Fibroblast of skin of left biceps (primary cell): Measurements from ENCODE around the gene MVK.

Experiments used
- DNase-seq, 2 experiments: peaks; one replicate each; pipeline ENCODE4 v3.0.0-alpha.2; 2013; ENCODE audit warnings: low read depth in 2 of 2

The MVK gene

DNA sequence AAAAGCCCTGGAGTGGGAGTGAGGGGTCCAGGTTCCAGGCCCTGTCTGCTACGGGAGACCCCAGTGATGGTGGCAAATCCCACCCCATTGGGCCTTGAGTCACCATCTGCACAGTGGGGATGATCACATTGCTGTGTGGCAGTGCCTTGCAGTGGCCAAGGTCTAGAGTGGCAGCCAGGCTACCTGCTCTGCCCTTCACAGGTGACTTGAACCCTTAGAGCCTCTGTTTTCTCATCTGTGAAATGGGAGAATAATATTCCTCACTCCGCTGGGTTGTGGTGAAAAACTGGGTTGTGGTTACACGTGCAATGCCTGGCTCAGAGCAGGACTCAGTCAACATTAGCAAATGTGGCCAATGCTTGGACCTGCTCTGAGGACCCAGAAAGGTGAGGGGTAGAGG is 58.2 kb downstream of the MVK start:
- DNase-seq, result no peak

DNA sequence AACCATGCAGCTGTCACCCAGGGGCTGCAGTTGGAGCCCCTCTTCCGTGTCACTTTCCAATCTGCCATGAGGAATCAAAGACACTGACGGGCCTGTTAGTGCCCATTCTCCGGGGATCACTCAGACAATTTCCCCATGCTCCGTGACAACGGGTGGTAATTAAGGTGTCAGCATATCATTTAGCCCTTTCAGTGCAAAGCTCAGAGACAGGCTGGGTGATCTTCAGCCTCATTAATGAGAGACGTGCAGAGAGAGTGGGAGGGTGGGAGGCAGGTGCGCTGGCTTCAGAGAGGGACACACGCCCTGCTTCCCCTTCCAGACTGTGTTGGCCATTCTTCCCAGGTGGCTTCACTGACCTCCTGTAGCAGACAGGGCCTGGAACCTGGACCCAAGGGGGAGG is 58.7 kb downstream of the MVK start:
- DNase-seq, result no peak

DNA sequence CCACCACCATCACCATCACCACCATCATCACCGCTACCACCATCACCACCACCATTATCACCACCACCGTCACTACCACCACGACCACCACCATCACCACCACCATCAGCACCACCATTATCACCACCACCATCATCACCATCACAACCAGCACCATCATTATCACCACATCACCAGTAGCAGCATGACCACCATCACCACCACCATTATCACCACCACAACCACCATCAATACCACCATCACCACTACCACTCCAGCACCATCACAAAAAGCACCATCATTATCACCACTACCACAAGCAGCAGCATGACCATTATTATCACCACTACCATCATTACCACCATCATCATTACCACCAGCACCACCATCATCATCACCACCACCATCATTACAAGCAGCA is 62.1 kb downstream of the MVK start:
- DNase-seq, result no peak

DNA sequence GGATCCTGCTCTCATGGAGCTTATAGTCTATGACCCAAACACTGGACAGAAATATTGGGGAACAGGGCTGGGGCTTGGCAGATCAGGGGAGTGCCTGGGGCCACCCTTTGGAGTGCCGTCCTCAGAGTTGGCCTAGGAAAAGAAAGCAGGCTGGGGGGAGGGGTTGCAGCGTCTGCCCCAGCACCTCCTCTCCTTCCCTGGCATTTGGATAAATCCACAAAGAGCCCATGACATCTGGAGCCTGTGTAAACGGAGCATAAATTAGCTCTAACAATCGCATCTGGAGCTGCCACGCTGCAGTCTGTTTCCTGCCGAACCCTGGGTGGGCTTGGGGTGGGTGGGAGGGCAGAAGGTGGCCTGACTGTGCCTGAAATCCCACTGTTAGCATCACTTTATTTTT is 63.8 kb downstream of the MVK start:
- DNase-seq, result no peak

DNA sequence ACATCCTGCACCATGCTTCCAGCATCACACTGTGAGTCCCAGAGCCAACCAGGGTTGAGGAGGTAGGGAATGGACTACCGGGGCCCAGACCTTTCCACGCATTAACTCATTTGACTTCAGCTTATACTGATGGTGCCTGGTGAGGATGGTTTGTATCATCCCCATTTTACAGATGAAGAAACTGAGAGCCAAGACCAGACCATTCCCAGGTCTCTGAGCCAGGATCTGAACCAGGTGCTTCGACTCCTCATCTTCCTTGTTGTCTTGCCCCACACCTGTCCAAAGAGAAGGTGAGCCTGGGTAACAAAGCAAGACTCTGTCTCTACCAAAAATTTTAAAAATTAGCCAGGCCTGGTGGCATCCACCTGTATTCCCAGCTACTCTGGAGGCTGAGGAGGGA is 64.4 kb downstream of the MVK start:
- DNase-seq, result no peak

DNA sequence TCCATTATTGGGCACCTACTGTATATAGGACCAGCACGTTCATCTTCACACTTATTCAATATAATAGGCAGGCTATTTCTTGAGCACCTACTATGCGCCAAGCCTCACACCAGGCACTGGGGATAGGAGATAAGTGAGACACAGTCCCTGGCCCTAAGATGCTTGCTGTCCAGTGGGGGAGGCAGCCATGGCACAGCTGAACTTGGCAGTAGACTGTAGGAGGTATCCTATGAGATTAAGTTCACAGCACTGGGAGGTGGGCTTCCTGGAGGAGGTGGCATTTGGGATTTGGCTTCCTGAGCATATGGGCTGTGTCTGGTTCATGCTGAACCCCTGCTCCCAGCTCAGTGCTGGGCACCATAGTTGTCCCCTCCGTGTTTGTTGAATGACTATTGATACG is 65.1 kb downstream of the MVK start:
- no peak for DNase-seq

DNA sequence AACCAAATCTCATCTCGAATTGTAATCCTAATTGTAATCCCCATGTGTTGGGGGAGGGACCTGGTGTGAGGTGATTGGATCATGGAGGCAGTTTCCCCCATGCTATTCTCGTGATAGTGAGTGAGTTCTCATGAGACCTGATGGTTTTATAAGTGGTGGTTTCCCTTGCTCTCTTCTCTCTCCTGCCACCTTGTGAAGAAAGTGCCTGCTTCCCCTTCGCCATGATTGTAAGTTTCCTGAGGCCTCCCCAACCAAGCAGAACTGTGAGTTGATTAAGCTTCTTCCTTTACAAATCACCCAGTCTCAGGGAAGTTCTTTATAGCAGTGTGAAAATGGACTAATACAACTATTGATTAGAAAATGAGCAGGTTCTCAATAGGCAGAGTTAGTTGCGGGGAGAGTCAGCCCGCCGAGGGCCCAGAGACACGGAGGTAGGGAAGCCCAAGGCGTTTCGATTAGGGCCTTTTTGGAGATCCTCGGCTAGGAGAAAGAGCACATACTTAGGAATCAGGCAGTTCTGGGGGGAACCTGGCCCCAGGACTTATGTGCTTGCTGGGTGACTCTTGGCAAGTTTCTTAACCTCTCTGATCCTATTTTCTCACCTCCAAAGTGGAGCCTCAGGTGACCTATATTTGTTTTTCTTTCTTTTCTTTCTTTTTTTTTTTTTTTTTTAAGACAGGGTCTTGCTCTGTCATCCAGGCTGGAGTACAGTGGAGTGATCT is 65.7 kb downstream of the MVK start:
- no peak for DNase-seq

DNA sequence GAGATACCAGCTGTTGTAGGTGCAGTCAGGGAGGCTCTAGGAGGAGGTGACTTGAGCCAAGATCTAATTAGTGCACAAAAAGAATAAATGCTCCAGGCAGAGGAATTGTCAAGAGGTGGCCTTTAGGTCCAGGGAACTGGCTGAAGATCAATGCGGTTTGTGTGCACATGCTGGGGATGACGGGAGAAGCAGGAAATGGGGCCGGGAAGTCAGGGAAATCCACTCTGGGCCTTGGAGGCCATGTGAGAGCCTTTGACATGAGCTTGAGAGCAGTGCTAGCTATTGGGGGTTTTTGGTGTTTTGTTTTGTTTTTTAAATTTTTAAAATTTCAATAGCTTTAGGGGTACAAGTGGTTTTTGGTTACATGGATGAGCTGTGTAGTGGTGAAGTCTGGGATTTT is 67.4 kb downstream of the MVK start:
- no peak for DNase-seq

DNA sequence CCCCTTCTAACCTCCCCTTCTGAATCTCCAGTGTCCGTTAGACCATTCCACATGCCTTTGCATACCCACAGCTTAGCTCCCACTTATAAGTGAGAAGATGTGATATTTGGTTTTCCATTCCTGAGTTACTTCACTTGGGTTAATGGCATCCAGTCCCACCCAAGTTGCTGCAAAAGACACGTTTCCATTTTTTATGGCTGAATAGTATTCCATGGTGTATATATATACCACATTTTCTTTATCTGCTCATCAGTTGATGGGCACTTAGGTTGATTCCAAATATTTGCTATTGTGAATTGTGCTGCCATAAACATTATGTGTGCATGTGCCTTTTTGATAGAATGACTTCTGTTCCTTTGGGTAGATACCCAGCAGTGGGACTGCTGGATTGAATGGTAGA is 67.8 kb downstream of the MVK start:
- DNase-seq, result no peak

DNA sequence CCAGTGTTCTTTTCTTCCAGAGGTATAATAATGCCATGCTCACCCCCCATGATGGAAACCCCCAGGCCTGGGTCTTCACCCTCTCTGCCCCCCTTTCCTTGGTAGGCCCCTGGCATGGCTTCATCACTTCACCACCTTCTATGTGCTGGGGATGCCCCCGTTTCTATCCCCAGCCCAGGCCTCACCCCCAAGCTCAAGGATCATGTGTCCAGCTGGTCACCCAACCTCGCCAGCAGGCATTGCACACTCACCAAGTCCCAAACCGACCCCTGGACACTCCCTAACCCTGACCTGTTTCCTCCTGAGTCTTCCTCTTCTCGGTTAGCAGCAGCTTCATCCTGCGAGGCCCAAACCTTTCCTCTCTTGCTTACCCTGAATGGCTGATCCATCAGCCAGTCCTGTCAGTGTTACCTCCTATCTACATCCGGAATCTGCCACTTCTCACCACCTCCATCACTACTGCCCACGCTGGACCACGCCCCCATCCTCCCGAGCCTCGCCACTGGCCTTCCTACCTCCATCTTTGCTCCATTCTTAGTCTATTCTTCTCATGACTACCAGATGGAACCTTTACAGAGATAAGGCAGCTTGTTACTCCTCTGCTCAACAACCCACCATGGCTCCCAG is 69.0 kb downstream of the MVK start:
- DNase-seq, result no peak

DNA sequence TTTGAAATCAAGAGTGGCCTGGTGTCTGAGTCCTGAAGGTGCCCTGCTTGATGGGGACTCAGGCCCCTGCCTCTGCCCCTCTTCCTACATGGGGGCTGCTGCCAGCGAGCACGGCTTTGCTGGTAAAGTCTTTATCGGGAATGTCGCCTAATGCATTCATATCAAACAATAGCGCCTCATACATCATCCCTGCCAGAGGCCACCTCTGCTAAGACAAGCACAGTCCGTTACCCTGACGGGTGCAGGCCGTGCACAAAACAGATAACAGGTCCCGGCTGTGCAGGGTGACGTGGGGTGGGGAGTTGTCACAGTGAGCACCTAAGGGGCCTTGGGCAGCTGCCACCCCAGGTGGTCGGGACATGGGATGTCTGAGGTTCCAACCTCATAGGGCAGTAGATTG is 71.6 kb downstream of the MVK start:
- no peak for DNase-seq

DNA sequence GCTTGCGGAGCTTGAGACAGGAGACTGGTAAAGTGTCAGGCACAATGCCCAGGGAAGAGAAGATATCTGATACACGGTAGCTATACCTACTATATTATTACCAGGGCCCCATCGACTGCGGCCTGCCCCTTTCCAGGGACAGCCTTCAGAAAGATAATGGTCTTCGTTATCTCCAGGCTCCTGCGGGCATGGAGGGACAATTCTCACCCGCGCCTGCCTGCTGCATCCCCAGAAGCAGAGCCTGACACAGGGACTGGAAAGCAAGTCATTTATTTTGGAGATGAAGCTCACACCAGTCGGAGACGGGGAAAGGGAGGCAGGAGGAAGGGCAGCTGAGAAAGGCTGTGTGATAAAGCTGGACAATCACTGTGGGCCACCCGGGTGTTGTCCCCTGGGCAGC is 72.1 kb downstream of the MVK start:
- DNase-seq, result no peak
